Peyer's patch (tissue), 4 donors: ENCODE data around the gene LUZP2.

ENCODE experiments used
- CTCF ChIP-seq, 6 experiments: fragments of 450-650 bp in 4 of 6; fragments of 200-600 bp in 2 of 6; sonication (generic) in 1 of 6; IDR thresholded peaks; one replicate each; pipeline ENCODE4 v1.5.1; 2017 to 2019; ENCODE audit warnings: antibody characterized with exemption in 6 of 6, mild to moderate bottlenecking in 3 of 6, moderate library complexity in 1 of 6
- POLR2A ChIP-seq, 2 donors: fragments of 450-650 bp; IDR thresholded peaks; one replicate each; pipeline ENCODE4 v1.5.1; 2017; ENCODE audit warnings: antibody characterized with exemption in 2 of 2, mild to moderate bottlenecking in 2 of 2, moderate library complexity in 2 of 2

- TF ChIP-seq CTCF (IDR thresholded peaks at IDR 0.05) (no peak), POLR2A (IDR thresholded peaks at IDR 0.05) (no peak)
Measured at GRCh38 chr11:25094085-25094802, 597.4 kb downstream of the LUZP2 start.
